ENCODE results near the gene CCDC106. TPM values are rescaled to one million over a fixed set of nuclear protein-coding genes. Genes with fewer than 3 reads are reported as not detected.

The CCDC106 gene
- total RNA-seq, 2 experiments from 2014 or later: 1.7 to 1.8 TPM

DNA sequence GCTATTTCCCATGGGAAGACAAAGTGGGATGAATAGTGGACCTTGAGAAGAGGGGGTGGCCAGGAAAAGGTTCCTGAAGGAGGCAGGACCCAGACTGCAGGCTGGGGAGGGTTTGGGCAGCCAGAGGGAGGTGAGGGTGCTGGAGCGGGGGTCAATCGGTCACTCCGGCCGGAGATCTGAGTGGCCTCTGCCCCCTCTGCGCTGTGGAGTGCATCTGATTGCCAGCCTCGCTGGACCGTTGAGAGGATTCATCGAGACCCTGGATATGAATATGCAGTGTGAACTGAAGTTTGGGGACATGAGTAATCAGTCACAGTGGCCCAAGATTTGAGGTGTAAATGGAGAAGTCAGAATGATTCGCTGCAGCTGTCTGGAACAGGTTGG, 12.7 kb upstream of the CCDC106 start:
- intact Hi-C loops (cut with DNase I, micrococcal nuclease): loop anchor here (2.0 to 10.0 kb wide), 4 partner anchors 39 to 381 kb away; partner anchors contain the start of genes PPP6R1 (in 2 of the 2), EPN1 (in 1 of the 2), UBE2S (in 1 of the 2) and ZNF579 (in 1 of the 2)
- Histone ChIP-seq H3K27me3 (ENCODE audit: control insufficient read depth in 1 of 2, insufficient read depth in 2 of 2, low read length in 2 of 2) (no peaks in the 10 kb centered on the region), H3K36me3 (ENCODE audit: insufficient read depth, low read length) (peaks cover 3% of the 10 kb centered on the region), H3K9me3 (ENCODE audit: control insufficient read depth in 1 of 2, insufficient read depth in 1 of 2, low read length in 2 of 2) (peaks cover 0 to 3% of the 10 kb centered on the region in 2 experiments), H3K4me3 (ENCODE audit: low read length) (peak overlapping the region; percentile 69), H3K4me1 (ENCODE audit: insufficient read depth, low read length) (peaks cover 70% of the 10 kb centered on the region), H3K27ac (ENCODE audit: low read depth in 1 of 2, low read length in 2 of 2) (peak overlapping the region; percentile 98 to 100)
- Mint-ChIP-seq H3K27me3 (no peaks in the 10 kb centered on the region), H3K9me3 (peaks cover 3% of the 10 kb centered on the region), H3K4me3 (peak overlapping the region; percentile 96), H3K4me1 (ENCODE audit: low read depth) (peaks cover 66% of the 10 kb centered on the region), H3K36me3 (ENCODE audit: low read depth) (peaks cover 35% of the 10 kb centered on the region), H3K27ac (peak overlapping the region; percentile 99)
- ChIA-PET CTCF (interaction anchor here (1.4 to 5.0 kb wide), 3 partner anchors 19 to 132 kb away, joined by 3 to 29 read pairs (median 6); partner anchors contain the start of genes U2AF2 and ZNF865), POLR2A (interaction anchor here (0.6 to 3.6 kb wide), 18 partner anchors 8 to 376 kb away, joined by 3 to 46 read pairs (median 10); partner anchors contain the start of genes CCDC106, FIZ1, ISOC2 and PPP6R1)
- ATAC-seq (ENCODE audit: poor library complexity) (no peak), DNase-seq (peak in 2 of 14 experiments; percentile 56 to 58)
- TF ChIP-seq, protein P1, sequence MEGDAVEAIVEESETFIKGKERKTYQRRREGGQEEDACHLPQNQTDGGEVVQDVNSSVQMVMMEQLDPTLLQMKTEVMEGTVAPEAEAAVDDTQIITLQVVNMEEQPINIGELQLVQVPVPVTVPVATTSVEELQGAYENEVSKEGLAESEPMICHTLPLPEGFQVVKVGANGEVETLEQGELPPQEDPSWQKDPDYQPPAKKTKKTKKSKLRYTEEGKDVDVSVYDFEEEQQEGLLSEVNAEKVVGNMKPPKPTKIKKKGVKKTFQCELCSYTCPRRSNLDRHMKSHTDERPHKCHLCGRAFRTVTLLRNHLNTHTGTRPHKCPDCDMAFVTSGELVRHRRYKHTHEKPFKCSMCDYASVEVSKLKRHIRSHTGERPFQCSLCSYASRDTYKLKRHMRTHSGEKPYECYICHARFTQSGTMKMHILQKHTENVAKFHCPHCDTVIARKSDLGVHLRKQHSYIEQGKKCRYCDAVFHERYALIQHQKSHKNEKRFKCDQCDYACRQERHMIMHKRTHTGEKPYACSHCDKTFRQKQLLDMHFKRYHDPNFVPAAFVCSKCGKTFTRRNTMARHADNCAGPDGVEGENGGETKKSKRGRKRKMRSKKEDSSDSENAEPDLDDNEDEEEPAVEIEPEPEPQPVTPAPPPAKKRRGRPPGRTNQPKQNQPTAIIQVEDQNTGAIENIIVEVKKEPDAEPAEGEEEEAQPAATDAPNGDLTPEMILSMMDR (IDR thresholded peaks at IDR 0.05): no peak

DNA sequence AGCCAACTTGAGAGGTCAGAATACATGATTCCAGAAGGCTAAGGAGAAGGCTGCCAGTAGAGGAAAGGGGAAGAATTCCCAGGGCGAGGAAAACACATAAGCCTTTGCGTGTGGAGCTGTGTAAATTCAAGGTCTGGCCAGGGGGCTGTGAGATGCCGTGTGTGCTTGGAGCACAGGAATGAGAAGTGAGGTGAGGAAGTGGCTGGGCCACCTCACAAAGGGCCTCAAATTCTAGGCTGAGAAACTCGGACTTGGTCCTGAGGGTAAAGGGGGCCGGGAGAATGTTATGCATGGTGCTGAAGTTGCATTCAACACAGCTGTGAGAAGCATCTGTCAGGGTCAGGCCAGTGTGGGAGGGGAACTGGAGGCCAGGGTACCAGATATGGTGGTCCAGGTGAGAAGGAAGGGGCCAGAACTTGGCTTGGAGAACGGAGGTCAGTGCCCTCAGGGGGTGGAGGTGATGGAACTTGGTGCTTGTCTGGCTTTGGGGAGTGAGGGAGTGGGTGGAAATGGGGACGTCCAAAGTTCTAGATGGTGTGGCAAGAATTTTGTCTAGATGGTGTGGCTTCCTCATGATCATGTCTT, 12.1 kb upstream of the CCDC106 start:
- intact Hi-C loops (cut with DNase I, micrococcal nuclease): loop anchor here (1.0 to 10.0 kb wide), 5 partner anchors 39 to 381 kb away; partner anchors contain the start of genes PPP6R1 (in 2 of the 2), EPN1 (in 1 of the 2), UBE2S (in 1 of the 2) and ZNF579 (in 1 of the 2)
- DNase-seq: peak in 1 of 14 experiments; percentile 31

DNA sequence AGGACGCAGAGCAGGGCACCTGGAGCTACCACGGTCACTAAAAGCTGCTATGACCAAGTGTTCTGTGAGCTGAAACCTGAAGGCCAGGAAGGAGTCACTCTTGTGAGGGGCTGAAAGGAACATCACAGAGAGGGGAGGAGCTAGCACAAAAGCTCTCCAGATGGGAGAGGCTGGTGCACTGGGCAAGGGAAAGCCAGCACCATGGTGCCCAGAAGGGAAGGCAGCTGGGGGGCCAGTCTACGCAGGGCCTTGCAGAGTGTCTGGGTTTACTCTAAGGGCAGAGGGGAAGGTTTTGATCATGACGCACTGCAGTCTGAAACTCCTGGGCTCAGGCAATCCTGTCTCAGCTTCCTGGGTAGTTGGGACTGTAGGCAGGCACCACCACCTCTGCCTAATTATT, 11.3 kb upstream of the CCDC106 start:
- POLR2A ChIA-PET: interaction anchor here (1.7 to 3.1 kb wide), 4 partner anchors 10 to 37 kb away, joined by 7 to 17 read pairs (median 10); partner anchors contain the start of genes FIZ1, U2AF2 and ZNF784
- H3K36me3 Mint-ChIP-seq (ENCODE audit: low read depth): peaks cover 41% of the 10 kb centered on the region
- no peaks in the 10 kb centered on the region for H3K27me3 Mint-ChIP-seq
- H3K9me3 Mint-ChIP-seq: peaks cover 3% of the 10 kb centered on the region
- ATAC-seq (ENCODE audit: poor library complexity): no peak
- peaks cover 0 to 5% of the 10 kb centered on the region in 2 experiments for H3K9me3 ChIP-seq (ENCODE audit: control insufficient read depth in 1 of 2, insufficient read depth in 1 of 2, low read length in 2 of 2)
- no peak overlapping the region for H3K4me3 ChIP-seq (ENCODE audit: low read length)
- H3K27ac ChIP-seq (ENCODE audit: low read depth in 1 of 2, low read length in 2 of 2): no peak overlapping the region
- intact Hi-C loops (cut with DNase I, micrococcal nuclease): loop anchor here (1.0 to 10.0 kb wide), 3 partner anchors 53 to 382 kb away; partner anchors contain the start of genes PPP6R1 (in 2 of the 2) and UBE2S (in 1 of the 2)
- H3K36me3 ChIP-seq (ENCODE audit: insufficient read depth, low read length): peaks cover 3% of the 10 kb centered on the region
- H3K27me3 ChIP-seq (ENCODE audit: control insufficient read depth in 1 of 2, insufficient read depth in 2 of 2, low read length in 2 of 2): no peaks in the 10 kb centered on the region
- H3K4me1 Mint-ChIP-seq (ENCODE audit: low read depth): peaks cover 70% of the 10 kb centered on the region
- peak overlapping the region; percentile 99 for H3K27ac Mint-ChIP-seq
- DNase-seq: peak in 1 of 14 experiments; percentile 26
- peak overlapping the region; percentile 96 for H3K4me3 Mint-ChIP-seq
- H3K4me1 ChIP-seq (ENCODE audit: insufficient read depth, low read length): peaks cover 76% of the 10 kb centered on the region
- CTCF ChIA-PET: interaction anchor here (1.1 to 5.0 kb wide), 4 partner anchors 17 to 133 kb away, joined by 3 to 29 read pairs (median 4); partner anchors contain the start of genes FIZ1 and U2AF2
- TF ChIP-seq, protein P1 (IDR thresholded peaks at IDR 0.05): no peak

More for the DNA sequence above, 12.1 kb upstream of the CCDC106 start:
- POLR2A ChIA-PET: interaction anchor here (0.5 to 3.1 kb wide), 9 partner anchors 11 to 174 kb away, joined by 3 to 17 read pairs (median 5); partner anchors contain the start of genes FIZ1, ISOC2, U2AF2 and ZNF628
- Histone ChIP-seq H3K27me3 (ENCODE audit: control insufficient read depth in 1 of 2, insufficient read depth in 2 of 2, low read length in 2 of 2) (no peaks in the 10 kb centered on the region), H3K36me3 (ENCODE audit: insufficient read depth, low read length) (peaks cover 3% of the 10 kb centered on the region), H3K4me3 (ENCODE audit: low read length) (peak overlapping the region; percentile 69), H3K27ac (ENCODE audit: low read depth in 1 of 2, low read length in 2 of 2) (peak overlapping the region; percentile 98 to 100), H3K9me3 (ENCODE audit: control insufficient read depth in 1 of 2, insufficient read depth in 1 of 2, low read length in 2 of 2) (peaks cover 0 to 5% of the 10 kb centered on the region in 2 experiments), H3K4me1 (ENCODE audit: insufficient read depth, low read length) (peaks cover 75% of the 10 kb centered on the region)
- CTCF ChIA-PET: interaction anchor here (1.1 to 5.0 kb wide), 5 partner anchors 18 to 132 kb away, joined by 3 to 29 read pairs (median 3); partner anchors contain the start of genes FIZ1 and U2AF2
- Mint-ChIP-seq H3K4me3 (peak overlapping the region; percentile 96), H3K36me3 (ENCODE audit: low read depth) (peaks cover 35% of the 10 kb centered on the region), H3K27me3 (no peaks in the 10 kb centered on the region), H3K27ac (peak overlapping the region; percentile 99), H3K9me3 (peaks cover 3% of the 10 kb centered on the region), H3K4me1 (ENCODE audit: low read depth) (peaks cover 68% of the 10 kb centered on the region)
- TF ChIP-seq, protein P1 (IDR thresholded peaks at IDR 0.05): no peak
- no peak for ATAC-seq (ENCODE audit: poor library complexity)
